Activated T-cell treated with anti-CD3 and anti-CD28 coated beads for 24 hours (primary cell): ENCODE data around the gene TMEM187.
"Not testable (repeated sequence)": the region's sequence is repeated elsewhere in the genome, so short reads cannot be mapped to it uniquely, and the experiment has no call there.

ENCODE experiments used
- DNase-seq: peaks from one replicate; pipeline ENCODE4 v3.0.0-alpha.2; 2020; ENCODE audit warnings: low read depth

The TMEM187 gene

GRCh38 chrX:153971450-153972367 lies 845 bp upstream of the TMEM187 start, which contains the start of gene HCFC1:
Gene HCFC1, minus strand, starts transcription at chrX:153971818. Its CDS starts 978 bp downstream, at chrX:153970840.
- DNase-seq = peak; percentile 79

GRCh38 chrX:153973127-153974002 lies 811 bp downstream of the TMEM187 start:
- no peak for DNase-seq

GRCh38 chrX:153974003-153974725 lies 1.6 kb downstream of the TMEM187 start:
- no peak for DNase-seq

GRCh38 chrX:153974726-153975286 lies 2.3 kb downstream of the TMEM187 start:
- no peak for DNase-seq

GRCh38 chrX:153980394-153980793 lies 7.8 kb downstream of the TMEM187 start:
- not testable (repeated sequence) for DNase-seq

GRCh38 chrX:153981231-153981630 lies 8.7 kb downstream of the TMEM187 start:
- DNase-seq = no peak

- DNase-seq = peak; percentile 36
Measured at GRCh38 chrX:153981771-153982533, 9.4 kb downstream of the TMEM187 start.

GRCh38 chrX:153983321-153983801 lies 10.8 kb downstream of the TMEM187 start:
- no peak for DNase-seq

- DNase-seq = peak; percentile 49
Measured at GRCh38 chrX:153984351-153985178, 12.0 kb downstream of the TMEM187 start.

- no peak for DNase-seq
Measured at GRCh38 chrX:153988493-153988892, 15.9 kb downstream of the TMEM187 start.

- no peak for DNase-seq
Measured at GRCh38 chrX:153989973-153990655, 17.6 kb downstream of the TMEM187 start.

- no peak for DNase-seq
Measured at GRCh38 chrX:153991013-153991580, 18.5 kb downstream of the TMEM187 start.

- DNase-seq = no peak
Measured at GRCh38 chrX:153992180-153992579, 19.6 kb downstream of the TMEM187 start.

GRCh38 chrX:153993079-153993478 lies 20.5 kb downstream of the TMEM187 start:
- DNase-seq = no peak

- no peak for DNase-seq
Measured at GRCh38 chrX:153993978-153994377, 21.4 kb downstream of the TMEM187 start.

- not testable (repeated sequence) for DNase-seq
Measured at GRCh38 chrX:153994398-153994797, 21.8 kb downstream of the TMEM187 start.

- DNase-seq = no peak
Measured at GRCh38 chrX:153995504-153995903, 22.9 kb downstream of the TMEM187 start.

GRCh38 chrX:153999359-154000037 lies 26.9 kb downstream of the TMEM187 start:
- DNase-seq = no peak
